ENCODE data around the gene PNPLA6. TPM values are rescaled to one million over a fixed set of nuclear protein-coding genes. Genes with fewer than 3 reads are reported as not detected.

The PNPLA6 gene
- polyA plus RNA-seq, 1 donor (not counting 4 experiments of a cell fraction or from before 2014, with no cell fraction given), result 22.4 TPM

DNA sequence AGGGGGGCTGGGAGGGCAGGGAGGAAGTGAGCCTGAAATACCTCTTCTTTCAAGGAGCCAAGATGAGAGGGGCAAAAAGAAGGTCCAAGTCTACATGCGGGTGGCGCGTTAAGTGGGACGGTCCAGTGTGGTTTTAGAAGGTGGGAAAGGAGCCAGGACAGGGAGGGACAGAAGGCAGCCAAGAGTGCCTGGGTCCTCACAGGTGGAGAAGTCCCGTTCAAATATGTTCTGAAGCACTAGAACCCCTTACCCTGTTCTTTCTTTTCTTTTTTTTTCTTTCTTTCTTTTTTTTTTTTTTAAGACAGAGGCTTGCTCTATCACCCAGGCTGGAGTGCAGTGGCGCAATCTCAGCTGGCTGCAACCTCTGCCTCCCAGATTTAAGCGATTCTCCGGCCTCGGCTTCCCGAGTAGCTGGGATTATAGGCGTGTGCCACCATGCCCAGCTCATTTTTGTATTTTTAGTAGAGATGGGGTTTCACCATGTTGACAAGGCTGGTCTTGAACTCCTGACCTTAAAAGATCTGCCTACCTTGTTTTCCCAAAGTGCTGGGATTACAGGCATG is 67.5 kb downstream of the PNPLA6 start:
- peaks cover 2% of the 10 kb centered on the region for H3K79me2 ChIP-seq (ENCODE audit: control insufficient read depth, insufficient read depth, low read length)
- H3K27me3 ChIP-seq (ENCODE audit: control insufficient read depth, extremely low read depth, insufficient read depth, low read length), result no peaks in the 10 kb centered on the region
- DNase-seq (ENCODE audit: low read depth, low spot score) (no peak), FAIRE-seq (no peak)
- no peaks in the 10 kb centered on the region for H3K9me3 ChIP-seq (ENCODE audit: control insufficient read depth, low read depth, low read length)
- TF ChIP-seq CTCF (optimal IDR thresholded peaks at IDR 0.05 in 1 of 3, IDR thresholded peaks at IDR 0.05 in 1 of 3, conservative IDR thresholded peaks at IDR 0.05 in 1 of 3; ENCODE audit: extremely low read depth in 1 of 3, insufficient read depth in 2 of 3, low read length in 3 of 3) (no peak), EZH2 (IDR thresholded peaks at IDR 0.05; ENCODE audit: low read length) (no peak)
- H3K9ac ChIP-seq (ENCODE audit: control insufficient read depth, extremely low read depth, insufficient read depth, low read length), result no peak overlapping the region
- no peak overlapping the region for H3K27ac ChIP-seq (ENCODE audit: control insufficient read depth, insufficient read depth, low read length)
- no peaks in the 10 kb centered on the region for H3K9me1 ChIP-seq (ENCODE audit: control insufficient read depth, extremely low read depth, insufficient read depth, low read length)
- H3K36me3 ChIP-seq (ENCODE audit: control insufficient read depth in 2 of 2, extremely low read depth in 1 of 2, insufficient read depth in 2 of 2, low read length in 2 of 2), result peaks cover 0 to 8% of the 10 kb centered on the region in 2 experiments
- no peak overlapping the region for H2AFZ ChIP-seq (ENCODE audit: control insufficient read depth, low read length)
- dilution Hi-C loops (cut with MboI; ENCODE audit: extremely low pct_ligation_motif_present, low sequenced_read_pairs), result no loop called here
- no peak overlapping the region for H3K4me3 ChIP-seq (ENCODE audit: control insufficient read depth in 2 of 3, extremely low read depth in 1 of 3, insufficient read depth in 2 of 3, low read depth in 1 of 3, low read length in 3 of 3)
- peaks cover 3% of the 10 kb centered on the region for H3K4me1 ChIP-seq (ENCODE audit: control insufficient read depth, extremely low read depth, insufficient read depth, low read length)
- H4K20me1 ChIP-seq (ENCODE audit: control insufficient read depth, extremely low read depth, insufficient read depth, low read length), result peaks cover 2% of the 10 kb centered on the region
- no peak overlapping the region for H3K4me2 ChIP-seq (ENCODE audit: control insufficient read depth, extremely low read depth, insufficient read depth, low read depth, low read length)

- no peak overlapping the region for H3K27ac ChIP-seq (ENCODE audit: control insufficient read depth, insufficient read depth, low read length)
- peaks cover 3% of the 10 kb centered on the region for H3K4me1 ChIP-seq (ENCODE audit: control insufficient read depth, extremely low read depth, insufficient read depth, low read length)
- DNase-seq (ENCODE audit: low read depth, low spot score) (no peak), FAIRE-seq (no peak)
- H4K20me1 ChIP-seq (ENCODE audit: control insufficient read depth, extremely low read depth, insufficient read depth, low read length), result no peaks in the 10 kb centered on the region
- no peaks in the 10 kb centered on the region for H3K9me3 ChIP-seq (ENCODE audit: control insufficient read depth, low read depth, low read length)
- H3K4me2 ChIP-seq (ENCODE audit: control insufficient read depth, extremely low read depth, insufficient read depth, low read depth, low read length), result no peak overlapping the region
- peaks cover 2% of the 10 kb centered on the region for H3K79me2 ChIP-seq (ENCODE audit: control insufficient read depth, insufficient read depth, low read length)
- no peaks in the 10 kb centered on the region for H3K27me3 ChIP-seq (ENCODE audit: control insufficient read depth, extremely low read depth, insufficient read depth, low read length)
- TF ChIP-seq EZH2 (IDR thresholded peaks at IDR 0.05; ENCODE audit: low read length), result no peak
- no peak for TF ChIP-seq CTCF (optimal IDR thresholded peaks at IDR 0.05 in 1 of 3, IDR thresholded peaks at IDR 0.05 in 1 of 3, conservative IDR thresholded peaks at IDR 0.05 in 1 of 3; ENCODE audit: extremely low read depth in 1 of 3, insufficient read depth in 2 of 3, low read length in 3 of 3)
- H3K9ac ChIP-seq (ENCODE audit: control insufficient read depth, extremely low read depth, insufficient read depth, low read length), result no peak overlapping the region
- dilution Hi-C loops (cut with MboI; ENCODE audit: extremely low pct_ligation_motif_present, low sequenced_read_pairs), result no loop called here
- H3K9me1 ChIP-seq (ENCODE audit: control insufficient read depth, extremely low read depth, insufficient read depth, low read length), result no peaks in the 10 kb centered on the region
- no peak overlapping the region for H3K4me3 ChIP-seq (ENCODE audit: control insufficient read depth in 2 of 3, extremely low read depth in 1 of 3, insufficient read depth in 2 of 3, low read depth in 1 of 3, low read length in 3 of 3)
- peaks cover 2 to 12% of the 10 kb centered on the region in 2 experiments for H3K36me3 ChIP-seq (ENCODE audit: control insufficient read depth in 2 of 2, extremely low read depth in 1 of 2, insufficient read depth in 2 of 2, low read length in 2 of 2)
- H2AFZ ChIP-seq (ENCODE audit: control insufficient read depth, low read length), result no peak overlapping the region
These were observed 68.4 kb downstream of the PNPLA6 start for GRCh38 chr19:7603919-7604318.

Data from keratinocyte (primary cell).